ENCODE data around the gene GSTK1. TPM values are rescaled to one million over a fixed set of nuclear protein-coding genes. Genes with fewer than 3 reads are reported as not detected.

Gene GSTK1
- total and polyA plus RNA-seq, 2 experiments from 2014 or later: 224 to 243 TPM

DNA sequence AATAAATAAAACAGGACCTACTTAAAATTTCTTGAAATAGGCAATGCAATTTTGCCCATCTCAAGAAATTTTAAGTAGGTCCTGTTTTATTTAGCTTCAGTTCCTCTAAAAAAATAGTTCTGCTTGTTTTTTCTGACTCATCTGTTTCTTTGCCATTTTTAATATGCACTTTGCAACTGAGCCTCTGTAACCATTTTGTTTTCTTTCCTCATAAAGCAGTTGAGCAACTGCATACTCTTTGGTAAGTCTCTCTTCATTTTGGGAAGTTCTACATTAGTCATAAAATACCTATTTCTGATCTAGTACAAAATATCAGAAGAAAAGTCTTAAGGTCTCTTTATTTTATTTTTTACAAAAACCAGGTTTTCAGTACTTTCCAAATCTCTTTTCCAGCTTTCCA is 23.4 kb upstream of the GSTK1 start:
- H3K9me2 ChIP-seq (replicated peaks; ENCODE audit: insufficient read depth): no peaks in the 10 kb centered on the region
- H3K9me3 ChIP-seq (ENCODE audit: low read depth): peaks cover 5% of the 10 kb centered on the region
- no peak overlapping the region for H3K4me3 ChIP-seq
- no peaks in the 10 kb centered on the region for H3K36me3 ChIP-seq (replicated peaks; ENCODE audit: insufficient read depth, low read depth)
- peak overlapping the region; percentile 56 for H3K4me2 ChIP-seq
- no peak overlapping the region for H2AFZ ChIP-seq
- no peaks in the 10 kb centered on the region for H3K27me3 ChIP-seq
- no peaks in the 10 kb centered on the region for H4K20me1 ChIP-seq (ENCODE audit: insufficient read depth, poor library complexity, severe bottlenecking)
- H3K27ac ChIP-seq: peak overlapping the region; percentile 21
- no peak for TF ChIP-seq EZH2 (IDR thresholded peaks at IDR 0.05; ENCODE audit: borderline replicate concordance)
- TF ChIP-seq, protein P1, sequence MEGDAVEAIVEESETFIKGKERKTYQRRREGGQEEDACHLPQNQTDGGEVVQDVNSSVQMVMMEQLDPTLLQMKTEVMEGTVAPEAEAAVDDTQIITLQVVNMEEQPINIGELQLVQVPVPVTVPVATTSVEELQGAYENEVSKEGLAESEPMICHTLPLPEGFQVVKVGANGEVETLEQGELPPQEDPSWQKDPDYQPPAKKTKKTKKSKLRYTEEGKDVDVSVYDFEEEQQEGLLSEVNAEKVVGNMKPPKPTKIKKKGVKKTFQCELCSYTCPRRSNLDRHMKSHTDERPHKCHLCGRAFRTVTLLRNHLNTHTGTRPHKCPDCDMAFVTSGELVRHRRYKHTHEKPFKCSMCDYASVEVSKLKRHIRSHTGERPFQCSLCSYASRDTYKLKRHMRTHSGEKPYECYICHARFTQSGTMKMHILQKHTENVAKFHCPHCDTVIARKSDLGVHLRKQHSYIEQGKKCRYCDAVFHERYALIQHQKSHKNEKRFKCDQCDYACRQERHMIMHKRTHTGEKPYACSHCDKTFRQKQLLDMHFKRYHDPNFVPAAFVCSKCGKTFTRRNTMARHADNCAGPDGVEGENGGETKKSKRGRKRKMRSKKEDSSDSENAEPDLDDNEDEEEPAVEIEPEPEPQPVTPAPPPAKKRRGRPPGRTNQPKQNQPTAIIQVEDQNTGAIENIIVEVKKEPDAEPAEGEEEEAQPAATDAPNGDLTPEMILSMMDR (IDR thresholded peaks at IDR 0.05; ENCODE audit: poor library complexity): no peak
- no peak for TF ChIP-seq EZH2phosphoT487 (IDR thresholded peaks at IDR 0.05; ENCODE audit: low read depth, severe bottlenecking, unreplicated experiment)
- H3K79me2 ChIP-seq: no peaks in the 10 kb centered on the region
- peaks cover 3% of the 10 kb centered on the region for H3K4me1 ChIP-seq (ENCODE audit: insufficient read depth)
- DNase-seq (ENCODE audit: low spot score): no peak

DNA sequence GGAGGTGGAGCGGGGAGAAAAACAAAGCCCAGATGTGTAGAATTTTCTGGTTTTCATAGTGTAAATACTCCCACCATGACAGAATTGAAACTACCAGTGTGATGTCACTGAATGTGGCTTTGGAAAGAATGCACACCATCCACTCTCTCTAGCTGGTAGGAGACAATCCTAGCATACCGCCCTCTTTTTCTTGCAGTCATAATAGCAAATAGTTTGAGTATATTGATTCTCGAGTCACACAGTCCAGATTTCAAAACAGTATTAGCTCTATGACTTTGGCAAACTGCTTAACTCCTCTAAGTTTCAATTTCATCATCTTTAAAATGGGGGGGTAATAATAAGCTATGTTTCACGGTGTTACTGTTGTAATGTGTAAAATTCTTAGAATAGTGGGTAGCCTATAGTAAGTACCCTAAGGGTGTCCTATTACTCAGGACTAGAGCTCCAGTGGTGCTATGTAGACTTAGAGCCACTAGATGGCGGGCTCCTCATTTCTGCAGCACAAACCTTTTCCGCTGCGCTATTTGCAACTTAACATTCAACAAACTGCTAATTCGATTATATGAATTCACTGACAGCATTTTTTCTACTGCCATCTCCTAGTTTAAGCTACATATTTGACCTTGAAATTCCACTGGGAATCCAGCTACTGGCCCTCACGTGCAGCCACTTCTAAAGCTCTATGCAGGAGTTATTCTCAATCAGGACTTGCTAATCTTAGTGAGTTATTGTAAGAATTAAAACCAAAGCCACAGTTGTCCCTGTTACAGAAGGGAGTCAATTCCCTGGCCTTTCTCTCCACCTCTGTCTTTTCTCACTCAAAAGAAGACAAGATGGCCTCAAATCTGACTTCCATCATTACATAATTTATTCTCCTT is 22.7 kb upstream of the GSTK1 start:
- peak; percentile 87 for DNase-seq (ENCODE audit: low spot score)
- no peaks in the 10 kb centered on the region for H4K20me1 ChIP-seq (ENCODE audit: insufficient read depth, poor library complexity, severe bottlenecking)
- H3K27ac ChIP-seq: peak overlapping the region; percentile 21
- H3K27me3 ChIP-seq: no peaks in the 10 kb centered on the region
- no peaks in the 10 kb centered on the region for H3K79me2 ChIP-seq
- peaks cover 5% of the 10 kb centered on the region for H3K9me3 ChIP-seq (ENCODE audit: low read depth)
- H3K4me3 ChIP-seq: no peak overlapping the region
- TF ChIP-seq, protein P1 (IDR thresholded peaks at IDR 0.05; ENCODE audit: poor library complexity): peak; percentile 96
- TF ChIP-seq EZH2phosphoT487 (IDR thresholded peaks at IDR 0.05; ENCODE audit: low read depth, severe bottlenecking, unreplicated experiment): no peak
- no peaks in the 10 kb centered on the region for H3K36me3 ChIP-seq (replicated peaks; ENCODE audit: insufficient read depth, low read depth)
- peak overlapping the region; percentile 59 for H3K4me2 ChIP-seq
- H3K9me2 ChIP-seq (replicated peaks; ENCODE audit: insufficient read depth): no peaks in the 10 kb centered on the region
- peak overlapping the region; percentile 13 for H2AFZ ChIP-seq
- peaks cover 3% of the 10 kb centered on the region for H3K4me1 ChIP-seq (ENCODE audit: insufficient read depth)
- WGBS (ENCODE audit: low lambda C conversion rate, missing lambda C conversion rate): 19% methylated on average over 9 of the region's 9 CpGs

DNA sequence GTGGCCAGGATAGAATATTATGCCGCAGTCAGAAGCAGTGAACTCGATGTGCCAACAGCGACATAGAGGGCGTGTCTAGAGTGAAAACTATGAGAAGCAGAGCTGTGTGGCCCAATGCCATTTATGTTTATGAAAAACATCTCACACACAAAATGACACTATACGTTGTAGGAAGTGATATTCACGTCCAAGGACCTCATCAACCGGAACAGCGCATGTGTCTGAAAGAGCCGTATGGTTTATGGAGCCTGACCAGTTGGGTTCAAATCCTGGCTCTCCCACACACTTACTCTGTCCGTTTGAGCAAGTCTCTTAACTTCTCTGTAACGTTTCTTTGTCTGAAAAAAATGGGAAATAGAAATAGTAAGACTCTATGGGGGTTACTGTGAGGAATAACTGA is 20.9 kb upstream of the GSTK1 start:
- H3K9me2 ChIP-seq (replicated peaks; ENCODE audit: insufficient read depth): no peaks in the 10 kb centered on the region
- no peaks in the 10 kb centered on the region for H3K9me3 ChIP-seq (ENCODE audit: low read depth)
- no peaks in the 10 kb centered on the region for H3K36me3 ChIP-seq (replicated peaks; ENCODE audit: insufficient read depth, low read depth)
- TF ChIP-seq, protein P1 (IDR thresholded peaks at IDR 0.05; ENCODE audit: poor library complexity): no peak
- TF ChIP-seq EZH2 (IDR thresholded peaks at IDR 0.05; ENCODE audit: borderline replicate concordance) (no peak), EZH2phosphoT487 (IDR thresholded peaks at IDR 0.05; ENCODE audit: low read depth, severe bottlenecking, unreplicated experiment) (no peak)
- no peaks in the 10 kb centered on the region for H3K79me2 ChIP-seq
- peaks cover 3% of the 10 kb centered on the region for H3K4me1 ChIP-seq (ENCODE audit: insufficient read depth)
- no peak overlapping the region for H2AFZ ChIP-seq
- H4K20me1 ChIP-seq (ENCODE audit: insufficient read depth, poor library complexity, severe bottlenecking): no peaks in the 10 kb centered on the region
- H3K27ac ChIP-seq: no peak overlapping the region
- H3K4me3 ChIP-seq: no peak overlapping the region
- H3K4me2 ChIP-seq: no peak overlapping the region
- WGBS (ENCODE audit: low lambda C conversion rate, missing lambda C conversion rate): 91% methylated on average over 11 of the region's 11 CpGs
- no peaks in the 10 kb centered on the region for H3K27me3 ChIP-seq
- no peak for DNase-seq (ENCODE audit: low spot score)

Data from hepatocyte (in vitro differentiated cells).